ENCODE measurements around the gene HSPB2.

The HSPB2 gene

DNA sequence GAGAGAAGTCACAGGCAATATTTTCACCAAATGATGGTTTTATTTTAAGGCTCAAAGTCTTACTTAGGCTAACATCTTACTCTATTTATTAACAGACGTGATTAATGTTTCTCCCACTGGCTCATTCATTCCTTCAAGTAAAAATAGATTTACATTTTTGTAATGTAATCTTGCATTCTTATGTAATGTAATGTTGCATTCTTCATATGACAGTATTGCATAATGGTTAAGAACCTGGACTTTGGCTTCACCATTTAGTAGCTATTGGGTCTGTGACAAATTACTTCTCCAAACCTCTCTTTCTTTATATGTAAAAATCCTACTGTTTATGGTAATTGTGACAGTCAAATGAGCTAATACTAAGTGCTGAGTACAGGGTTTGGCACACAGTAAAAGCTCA lies 21.3 kb downstream of the HSPB2 start:
- CTCF ChIA-PET: interaction anchor here (0.6 to 1.1 kb wide), 3 partner anchors 11 to 48 kb away, joined by 3 read pairs; no protein-coding TSS in a partner anchor
- no peak for DNase-seq (ENCODE audit: extremely low spot score)
- POLR2A ChIA-PET: interaction anchor here (0.9 to 1.5 kb wide), 3 partner anchors 43 to 91 kb away, joined by 3 read pairs; partner anchors contain the start of gene DLAT
- TF ChIP-seq FOXA1 (IDR thresholded peaks at IDR 0.05) (no peak), ZNF384 (IDR thresholded peaks at IDR 0.05) (no peak), SP1 (IDR thresholded peaks at IDR 0.05) (no peak), FOXK2 (IDR thresholded peaks at IDR 0.05) (no peak), LEF1 (IDR thresholded peaks at IDR 0.05; ENCODE audit: borderline replicate concordance) (no peak), HDGF (IDR thresholded peaks at IDR 0.05; ENCODE audit: borderline replicate concordance) (no peak), ARNT (IDR thresholded peaks at IDR 0.05) (no peak), CTBP1 (IDR thresholded peaks at IDR 0.05; ENCODE audit: borderline replicate concordance) (no peak), NFRKB (IDR thresholded peaks at IDR 0.05) (no peak), TARDBP (IDR thresholded peaks at IDR 0.05) (no peak), ELF4 (IDR thresholded peaks at IDR 0.05) (no peak), L3MBTL2 (conservative IDR thresholded peaks at IDR 0.05) (no peak), BHLHE40 (IDR thresholded peaks at IDR 0.05; ENCODE audit: borderline replicate concordance) (no peak), FOXM1 (IDR thresholded peaks at IDR 0.05; ENCODE audit: borderline replicate concordance) (no peak), SUZ12 (IDR thresholded peaks at IDR 0.05) (no peak)
- TF ChIP-seq, protein P1, sequence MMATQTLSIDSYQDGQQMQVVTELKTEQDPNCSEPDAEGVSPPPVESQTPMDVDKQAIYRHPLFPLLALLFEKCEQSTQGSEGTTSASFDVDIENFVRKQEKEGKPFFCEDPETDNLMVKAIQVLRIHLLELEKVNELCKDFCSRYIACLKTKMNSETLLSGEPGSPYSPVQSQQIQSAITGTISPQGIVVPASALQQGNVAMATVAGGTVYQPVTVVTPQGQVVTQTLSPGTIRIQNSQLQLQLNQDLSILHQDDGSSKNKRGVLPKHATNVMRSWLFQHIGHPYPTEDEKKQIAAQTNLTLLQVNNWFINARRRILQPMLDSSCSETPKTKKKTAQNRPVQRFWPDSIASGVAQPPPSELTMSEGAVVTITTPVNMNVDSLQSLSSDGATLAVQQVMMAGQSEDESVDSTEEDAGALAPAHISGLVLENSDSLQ (IDR thresholded peaks at IDR 0.05): no peak

- no peak for DNase-seq (ENCODE audit: extremely low spot score)
- CTCF ChIA-PET: interaction anchor here (0.6 to 1.1 kb wide), 3 partner anchors 11 to 48 kb away, joined by 3 read pairs; no protein-coding TSS in a partner anchor
- TF ChIP-seq HDGF (IDR thresholded peaks at IDR 0.05; ENCODE audit: borderline replicate concordance) (no peak), LEF1 (IDR thresholded peaks at IDR 0.05; ENCODE audit: borderline replicate concordance) (no peak), SUZ12 (IDR thresholded peaks at IDR 0.05) (no peak), FOXM1 (IDR thresholded peaks at IDR 0.05; ENCODE audit: borderline replicate concordance) (no peak), SP1 (IDR thresholded peaks at IDR 0.05) (no peak), FOXK2 (IDR thresholded peaks at IDR 0.05) (no peak), FOXA1 (IDR thresholded peaks at IDR 0.05) (no peak), ZNF384 (IDR thresholded peaks at IDR 0.05) (no peak), TARDBP (IDR thresholded peaks at IDR 0.05) (no peak), BHLHE40 (IDR thresholded peaks at IDR 0.05; ENCODE audit: borderline replicate concordance) (no peak), ELF4 (IDR thresholded peaks at IDR 0.05) (no peak), ARNT (IDR thresholded peaks at IDR 0.05) (no peak), NFRKB (IDR thresholded peaks at IDR 0.05) (no peak), CTBP1 (IDR thresholded peaks at IDR 0.05; ENCODE audit: borderline replicate concordance) (no peak), L3MBTL2 (conservative IDR thresholded peaks at IDR 0.05) (no peak)
- TF ChIP-seq, protein P1 (IDR thresholded peaks at IDR 0.05): no peak
- POLR2A ChIA-PET: interaction anchor here (0.9 to 1.5 kb wide), 3 partner anchors 43 to 91 kb away, joined by 3 read pairs; partner anchors contain the start of gene DLAT
Measured at GRCh38 chr11:111934306-111934705, 21.8 kb downstream of the HSPB2 start.

- TF ChIP-seq BHLHE40 (IDR thresholded peaks at IDR 0.05; ENCODE audit: borderline replicate concordance) (no peak), TARDBP (IDR thresholded peaks at IDR 0.05) (no peak), LEF1 (IDR thresholded peaks at IDR 0.05; ENCODE audit: borderline replicate concordance) (no peak), HDGF (IDR thresholded peaks at IDR 0.05; ENCODE audit: borderline replicate concordance) (no peak), NFRKB (IDR thresholded peaks at IDR 0.05) (no peak), SUZ12 (IDR thresholded peaks at IDR 0.05) (no peak), ELF4 (IDR thresholded peaks at IDR 0.05) (no peak), FOXM1 (IDR thresholded peaks at IDR 0.05; ENCODE audit: borderline replicate concordance) (no peak), ZNF384 (IDR thresholded peaks at IDR 0.05) (no peak), CTBP1 (IDR thresholded peaks at IDR 0.05; ENCODE audit: borderline replicate concordance) (no peak), FOXA1 (IDR thresholded peaks at IDR 0.05) (no peak), L3MBTL2 (conservative IDR thresholded peaks at IDR 0.05) (no peak), FOXK2 (IDR thresholded peaks at IDR 0.05) (no peak), SP1 (IDR thresholded peaks at IDR 0.05) (no peak), ARNT (IDR thresholded peaks at IDR 0.05) (no peak)
- TF ChIP-seq, protein P1 (IDR thresholded peaks at IDR 0.05): no peak
- POLR2A ChIA-PET: interaction anchor here (1.2 to 1.6 kb wide), 3 partner anchors 9 to 64 kb away, joined by 3 to 7 read pairs (median 4); partner anchors contain the start of gene ALG9
- CTCF ChIA-PET: interaction anchor here (0.7 to 1.4 kb wide), 5 partner anchors 9 to 47 kb away, joined by 3 to 5 read pairs (median 3); no protein-coding TSS in a partner anchor
- no peak for DNase-seq (ENCODE audit: extremely low spot score)
Measured at GRCh38 chr11:111935317-111936039, 22.9 kb downstream of the HSPB2 start.

DNA sequence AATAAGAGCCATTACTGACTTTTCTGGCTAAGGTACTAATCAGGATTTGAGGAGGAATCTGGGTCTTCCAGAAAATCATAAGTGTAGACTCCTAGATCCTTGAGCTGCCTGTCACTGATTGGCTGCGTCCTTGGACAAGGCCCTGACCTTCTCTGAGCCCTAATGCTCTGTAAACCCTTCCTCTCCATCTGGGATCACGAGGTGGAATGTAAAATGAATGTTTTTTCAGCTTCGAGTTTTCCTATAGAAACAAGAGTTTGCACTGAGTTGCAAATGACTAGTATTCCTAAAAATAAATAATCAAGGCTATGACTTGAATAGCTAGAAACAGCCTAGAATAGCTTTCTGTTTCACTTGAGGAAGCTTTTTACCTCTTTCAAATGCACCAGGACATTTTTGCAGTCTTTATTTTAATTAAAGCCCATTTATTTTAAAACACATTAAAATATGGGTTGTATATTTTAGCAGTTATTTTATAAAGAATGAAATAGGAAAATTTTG lies 23.6 kb downstream of the HSPB2 start:
- POLR2A ChIA-PET: interaction anchor here (1.2 to 1.6 kb wide), 2 partner anchors 10 to 65 kb away, joined by 4 to 7 read pairs; partner anchors contain the start of gene ALG9
- no peak for DNase-seq (ENCODE audit: extremely low spot score)
- CTCF ChIA-PET: interaction anchor here (0.7 to 1.4 kb wide), 4 partner anchors 8 to 46 kb away, joined by 3 to 5 read pairs (median 3); no protein-coding TSS in a partner anchor
- TF ChIP-seq CTBP1 (IDR thresholded peaks at IDR 0.05; ENCODE audit: borderline replicate concordance) (no peak), LEF1 (IDR thresholded peaks at IDR 0.05; ENCODE audit: borderline replicate concordance) (no peak), FOXK2 (IDR thresholded peaks at IDR 0.05) (no peak), L3MBTL2 (conservative IDR thresholded peaks at IDR 0.05) (no peak), HDGF (IDR thresholded peaks at IDR 0.05; ENCODE audit: borderline replicate concordance) (no peak), ARNT (IDR thresholded peaks at IDR 0.05) (no peak), SUZ12 (IDR thresholded peaks at IDR 0.05) (no peak)

GRCh38 chr11:111937461-111937769 lies 24.9 kb downstream of the HSPB2 start:
- no peak for DNase-seq (ENCODE audit: extremely low spot score)
- no peak for TF ChIP-seq ZNF384 (IDR thresholded peaks at IDR 0.05)
- no peak for TF ChIP-seq LEF1 (IDR thresholded peaks at IDR 0.05; ENCODE audit: borderline replicate concordance)
- TF ChIP-seq, protein P1 (IDR thresholded peaks at IDR 0.05): no peak
- TF ChIP-seq FOXM1 (IDR thresholded peaks at IDR 0.05; ENCODE audit: borderline replicate concordance): no peak
- TF ChIP-seq SUZ12 (IDR thresholded peaks at IDR 0.05): no peak
- no peak for TF ChIP-seq TARDBP (IDR thresholded peaks at IDR 0.05)
- TF ChIP-seq BHLHE40 (IDR thresholded peaks at IDR 0.05; ENCODE audit: borderline replicate concordance): no peak
- TF ChIP-seq SP1 (IDR thresholded peaks at IDR 0.05): no peak
- TF ChIP-seq NFRKB (IDR thresholded peaks at IDR 0.05): no peak
- no peak for TF ChIP-seq HDGF (IDR thresholded peaks at IDR 0.05; ENCODE audit: borderline replicate concordance)
- no peak for TF ChIP-seq L3MBTL2 (conservative IDR thresholded peaks at IDR 0.05)
- TF ChIP-seq FOXK2 (IDR thresholded peaks at IDR 0.05): no peak
- TF ChIP-seq ARNT (IDR thresholded peaks at IDR 0.05): no peak
- no peak for TF ChIP-seq ELF4 (IDR thresholded peaks at IDR 0.05)
- TF ChIP-seq CTBP1 (IDR thresholded peaks at IDR 0.05; ENCODE audit: borderline replicate concordance): no peak
- TF ChIP-seq FOXA1 (IDR thresholded peaks at IDR 0.05): no peak
- ChIA-PET CTCF (interaction anchor here (0.6 to 0.7 kb wide), 3 partner anchors 16 to 1322 kb away, joined by 3 to 4 read pairs (median 3); no protein-coding TSS in a partner anchor), POLR2A (interaction anchor here (0.6 to 2.6 kb wide), 5 partner anchors 11 to 127 kb away, joined by 3 to 14 read pairs (median 5); partner anchors contain the start of gene DLAT)

All from HEK293T (cell line).